ENCODE data around the gene OLFML2A. TPM values are rescaled to one million over a fixed set of nuclear protein-coding genes. Genes with fewer than 3 reads are reported as not detected.

The OLFML2A gene
- total and polyA plus RNA-seq, 12 donors = 1.7 to 21.4 (median 7.3) TPM

DNA sequence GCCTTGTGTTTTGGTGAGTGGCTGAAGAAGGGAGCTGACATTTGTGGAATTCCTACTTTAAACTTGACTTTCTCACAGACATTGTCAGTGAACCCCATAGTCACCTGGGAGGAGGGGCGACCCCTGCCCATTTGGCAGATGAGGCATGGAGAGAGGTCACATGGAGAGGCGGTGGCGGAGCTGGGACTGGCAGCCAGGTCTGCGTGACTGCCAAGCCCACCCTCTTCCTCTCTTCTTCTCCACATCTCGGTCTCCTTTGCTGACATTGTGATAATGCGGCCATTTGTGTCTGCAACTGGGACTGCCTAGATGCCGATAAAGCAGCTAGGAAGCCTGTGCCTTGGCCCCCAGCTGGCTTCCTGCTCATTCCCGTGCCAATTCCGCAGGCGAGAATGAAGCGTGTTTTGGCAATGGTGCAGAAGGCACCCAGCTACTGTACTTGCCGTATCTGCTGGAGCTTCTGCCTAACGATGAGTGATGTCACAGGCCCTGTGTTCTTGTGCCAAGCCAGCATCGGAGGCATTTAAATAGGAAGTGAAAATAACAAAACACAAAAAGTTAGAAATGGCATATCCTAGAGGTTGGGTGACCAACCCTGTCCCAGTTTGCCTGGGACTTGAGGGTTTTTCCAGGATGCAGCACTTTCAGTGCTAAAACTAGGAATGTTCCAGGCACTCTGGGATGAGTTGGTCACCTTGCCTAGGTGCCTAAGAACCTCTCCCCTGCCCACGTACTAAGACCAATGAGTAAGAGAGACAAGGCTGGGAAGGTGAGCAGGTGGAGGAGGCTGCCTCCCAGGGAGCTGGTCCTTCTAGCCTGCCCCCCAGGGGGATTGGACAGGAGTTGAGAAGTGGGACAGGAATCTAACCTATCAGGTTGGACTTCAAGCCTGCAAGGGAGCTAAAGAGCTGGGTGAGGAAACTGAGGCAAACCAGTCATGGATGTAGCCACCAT is 23.6 kb downstream of the OLFML2A start:
- TF ChIP-seq, protein P1, sequence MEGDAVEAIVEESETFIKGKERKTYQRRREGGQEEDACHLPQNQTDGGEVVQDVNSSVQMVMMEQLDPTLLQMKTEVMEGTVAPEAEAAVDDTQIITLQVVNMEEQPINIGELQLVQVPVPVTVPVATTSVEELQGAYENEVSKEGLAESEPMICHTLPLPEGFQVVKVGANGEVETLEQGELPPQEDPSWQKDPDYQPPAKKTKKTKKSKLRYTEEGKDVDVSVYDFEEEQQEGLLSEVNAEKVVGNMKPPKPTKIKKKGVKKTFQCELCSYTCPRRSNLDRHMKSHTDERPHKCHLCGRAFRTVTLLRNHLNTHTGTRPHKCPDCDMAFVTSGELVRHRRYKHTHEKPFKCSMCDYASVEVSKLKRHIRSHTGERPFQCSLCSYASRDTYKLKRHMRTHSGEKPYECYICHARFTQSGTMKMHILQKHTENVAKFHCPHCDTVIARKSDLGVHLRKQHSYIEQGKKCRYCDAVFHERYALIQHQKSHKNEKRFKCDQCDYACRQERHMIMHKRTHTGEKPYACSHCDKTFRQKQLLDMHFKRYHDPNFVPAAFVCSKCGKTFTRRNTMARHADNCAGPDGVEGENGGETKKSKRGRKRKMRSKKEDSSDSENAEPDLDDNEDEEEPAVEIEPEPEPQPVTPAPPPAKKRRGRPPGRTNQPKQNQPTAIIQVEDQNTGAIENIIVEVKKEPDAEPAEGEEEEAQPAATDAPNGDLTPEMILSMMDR (IDR thresholded peaks at IDR 0.05) = no peak
- no peak for TF ChIP-seq POLR2A (IDR thresholded peaks at IDR 0.05)
- no peaks in the 10 kb centered on the region for H3K36me3 ChIP-seq (replicated peaks in 1 of 2)
- 38 to 47% (median 43%) methylated on average over 14 to 15 of the region's 15 CpGs for WGBS, 4 donors
- H3K4me1 ChIP-seq (replicated peaks in 1 of 2) = no peaks in the 10 kb centered on the region
- intact Hi-C loops (cut with DNase I) = no loop called here
- peak in 6 of 7 donors; percentile 57 to 87 (median 72) for DNase-seq
- peak overlapping the region in 1 of 5 donors; percentile 31 for H3K27ac ChIP-seq
- no peak overlapping the region for H3K4me3 ChIP-seq
- no peaks in the 10 kb centered on the region for H3K27me3 ChIP-seq
- H3K9me3 ChIP-seq (replicated peaks in 1 of 3) = no peaks in the 10 kb centered on the region

DNA sequence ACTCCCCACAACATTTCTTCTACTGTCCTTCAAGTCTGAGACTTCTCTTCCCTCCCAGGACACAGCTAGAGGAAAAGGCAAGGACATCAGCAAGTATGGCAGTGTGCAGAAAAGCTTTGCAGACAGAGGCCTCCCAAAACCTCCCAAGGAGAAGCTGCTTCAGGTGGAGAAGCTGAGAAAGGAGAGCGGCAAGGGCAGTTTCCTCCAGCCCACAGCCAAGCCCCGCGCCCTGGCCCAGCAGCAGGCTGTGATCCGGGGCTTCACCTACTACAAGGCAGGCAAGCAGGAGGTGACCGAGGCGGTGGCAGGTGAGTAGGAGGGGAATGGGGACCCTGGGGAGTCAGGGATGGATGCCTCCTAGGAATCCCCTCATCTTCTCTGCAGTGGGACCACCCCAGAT is 24.4 kb downstream of the OLFML2A start:
- no peak overlapping the region for H3K4me3 ChIP-seq
- no peaks in the 10 kb centered on the region for H3K27me3 ChIP-seq
- no peaks in the 10 kb centered on the region for H3K9me3 ChIP-seq (replicated peaks in 1 of 3)
- H3K27ac ChIP-seq = no peak overlapping the region
- 83 to 96% (median 91%) methylated on average over 3 to 6 of the region's 6 CpGs for WGBS, 4 donors
- DNase-seq = no peak
- TF ChIP-seq, protein P1 (IDR thresholded peaks at IDR 0.05) = no peak
- no peak for TF ChIP-seq POLR2A (IDR thresholded peaks at IDR 0.05)
- intact Hi-C loops (cut with DNase I) = no loop called here
- no peaks in the 10 kb centered on the region for H3K36me3 ChIP-seq (replicated peaks in 1 of 2)
- no peaks in the 10 kb centered on the region for H3K4me1 ChIP-seq (replicated peaks in 1 of 2)

DNA sequence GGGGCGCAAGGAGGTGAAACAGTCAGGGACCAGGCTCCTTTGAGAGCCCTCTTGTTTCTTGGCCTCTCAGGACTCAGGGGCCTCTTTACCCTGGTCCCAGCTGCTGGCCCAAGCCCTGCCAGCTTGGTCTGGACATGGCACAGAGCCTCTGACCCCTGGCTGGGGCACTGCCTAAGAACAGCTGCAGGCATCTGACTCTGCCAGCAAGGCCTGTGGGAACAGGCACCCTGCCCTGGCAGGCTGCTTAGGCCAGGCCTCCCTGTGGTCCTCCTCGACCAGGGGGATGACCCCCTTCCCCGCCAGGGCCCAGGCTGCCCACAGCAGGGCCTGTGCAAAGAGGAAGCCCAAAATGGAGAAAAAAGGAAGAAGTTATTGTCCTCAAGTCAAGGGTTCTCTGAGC is 25.5 kb downstream of the OLFML2A start:
- TF ChIP-seq, protein P1 (IDR thresholded peaks at IDR 0.05) = no peak
- TF ChIP-seq POLR2A (IDR thresholded peaks at IDR 0.05) = no peak
- no peaks in the 10 kb centered on the region for H3K36me3 ChIP-seq (replicated peaks in 1 of 2)
- H3K9me3 ChIP-seq (replicated peaks in 1 of 3) = no peaks in the 10 kb centered on the region
- no peak overlapping the region for H3K4me3 ChIP-seq
- no peak for DNase-seq
- H3K27me3 ChIP-seq = no peaks in the 10 kb centered on the region
- H3K27ac ChIP-seq = no peak overlapping the region
- intact Hi-C loops (cut with DNase I) = no loop called here
- no peaks in the 10 kb centered on the region for H3K4me1 ChIP-seq (replicated peaks in 1 of 2)
- WGBS, 4 donors = 57 to 84% (median 70%) methylated on average over 3 of the region's 3 CpGs; no CpG with 5 or more reads in 1 of the 4 donors

DNA sequence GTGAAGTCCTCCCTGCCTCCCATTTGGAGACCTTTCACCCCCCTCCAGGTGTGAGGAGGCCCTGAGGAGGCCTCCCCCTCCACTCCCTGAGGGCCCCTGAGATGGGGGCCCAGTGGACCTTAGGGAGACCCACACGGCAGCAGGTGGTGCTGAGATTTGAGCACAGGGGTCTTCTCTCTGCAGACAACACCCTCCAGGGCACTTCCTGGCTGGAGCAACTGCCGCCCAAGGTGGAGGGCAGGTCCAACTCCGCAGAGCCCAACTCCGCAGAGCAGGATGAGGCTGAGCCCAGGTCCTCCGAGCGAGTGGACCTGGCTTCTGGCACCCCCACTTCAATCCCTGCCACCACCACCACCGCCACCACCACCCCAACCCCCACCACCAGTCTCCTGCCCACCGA is 27.0 kb downstream of the OLFML2A start:
- H3K27me3 ChIP-seq = no peaks in the 10 kb centered on the region
- no peak overlapping the region for H3K4me3 ChIP-seq
- intact Hi-C loops (cut with DNase I) = no loop called here
- H3K36me3 ChIP-seq (replicated peaks in 1 of 2) = no peaks in the 10 kb centered on the region
- no peak for TF ChIP-seq POLR2A (IDR thresholded peaks at IDR 0.05)
- TF ChIP-seq, protein P1 (IDR thresholded peaks at IDR 0.05) = no peak
- DNase-seq = no peak
- H3K27ac ChIP-seq = no peak overlapping the region
- WGBS, 4 donors = 90 to 96% (median 94%) methylated on average over 2 to 8 of the region's 8 CpGs; no CpG with 5 or more reads in 1 of the 4 donors
- no peaks in the 10 kb centered on the region for H3K9me3 ChIP-seq (replicated peaks in 1 of 3)
- H3K4me1 ChIP-seq (replicated peaks in 1 of 2) = no peaks in the 10 kb centered on the region
